Astrocyte of the cerebellum (primary cell): ENCODE measurements around the gene TENT4A.

ENCODE experiments used
- DNase-seq: peaks from one replicate; pipeline ENCODE4 v3.0.0-alpha.2; 2011; ENCODE audit warnings: low read depth
- H3K4me3 ChIP-seq: 2 replicates; pipeline ENCODE4 v1.5.1; 2011; ENCODE audit warnings: mild to moderate bottlenecking, low read depth, low read length, moderate library complexity
- in situ Hi-C: cut with HindIII; loops from 2 replicates; pipeline ENCODE4 v1.10.0; 2017; ENCODE audit warnings: low sequenced_read_pairs
- TF ChIP-seq, protein P1 (sequence below): IDR thresholded peaks from 2 replicates; pipeline ENCODE4 v1.5.1; 2012; ENCODE audit warnings: low read length, low read depth, moderate library complexity, mild to moderate bottlenecking; ENCODE audit errors: missing control alignments

The TENT4A gene

DNA sequence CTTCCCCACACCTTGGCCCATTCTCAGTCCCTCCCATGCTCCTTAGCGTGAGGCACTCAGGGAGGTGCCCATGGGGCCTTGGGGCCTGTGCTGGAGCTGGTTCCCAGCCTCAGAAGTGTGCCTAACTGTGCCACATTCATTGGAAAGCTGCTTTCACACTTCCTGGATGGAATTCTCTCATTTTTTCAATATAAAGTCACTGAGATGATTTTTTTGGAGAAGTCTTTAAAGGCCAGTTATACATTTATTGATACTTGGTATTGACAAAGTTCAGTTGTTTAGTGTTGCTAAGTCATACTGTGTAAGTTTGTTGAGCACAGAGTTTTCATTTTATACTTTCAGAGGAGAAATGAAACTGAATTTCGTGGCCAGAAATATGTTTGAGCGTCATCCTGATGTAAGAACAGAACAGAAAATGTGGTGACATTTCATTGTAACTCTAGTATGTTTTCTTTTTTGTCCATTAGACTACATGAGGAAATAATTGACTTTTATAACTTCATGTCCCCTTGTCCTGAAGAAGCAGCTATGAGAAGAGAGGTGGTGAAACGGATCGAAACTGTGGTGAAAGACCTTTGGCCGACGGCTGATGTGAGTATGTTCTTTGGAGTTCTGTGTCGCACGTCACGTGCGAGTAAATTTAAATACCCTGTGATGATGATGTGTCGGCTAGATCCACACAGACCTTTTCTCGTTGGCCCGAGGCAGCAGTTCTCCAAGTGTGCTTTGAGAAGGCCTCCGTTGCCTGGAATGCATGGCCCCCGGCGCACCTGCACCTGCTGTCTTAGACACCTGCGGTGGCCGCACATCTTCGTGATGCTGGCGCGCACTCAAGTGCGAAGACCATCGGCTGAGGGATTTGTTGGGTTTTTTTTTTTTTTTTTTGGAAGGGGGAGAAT lies 24.1 kb downstream of the TENT4A start:
- no peak for DNase-seq
- TF ChIP-seq, protein P1, sequence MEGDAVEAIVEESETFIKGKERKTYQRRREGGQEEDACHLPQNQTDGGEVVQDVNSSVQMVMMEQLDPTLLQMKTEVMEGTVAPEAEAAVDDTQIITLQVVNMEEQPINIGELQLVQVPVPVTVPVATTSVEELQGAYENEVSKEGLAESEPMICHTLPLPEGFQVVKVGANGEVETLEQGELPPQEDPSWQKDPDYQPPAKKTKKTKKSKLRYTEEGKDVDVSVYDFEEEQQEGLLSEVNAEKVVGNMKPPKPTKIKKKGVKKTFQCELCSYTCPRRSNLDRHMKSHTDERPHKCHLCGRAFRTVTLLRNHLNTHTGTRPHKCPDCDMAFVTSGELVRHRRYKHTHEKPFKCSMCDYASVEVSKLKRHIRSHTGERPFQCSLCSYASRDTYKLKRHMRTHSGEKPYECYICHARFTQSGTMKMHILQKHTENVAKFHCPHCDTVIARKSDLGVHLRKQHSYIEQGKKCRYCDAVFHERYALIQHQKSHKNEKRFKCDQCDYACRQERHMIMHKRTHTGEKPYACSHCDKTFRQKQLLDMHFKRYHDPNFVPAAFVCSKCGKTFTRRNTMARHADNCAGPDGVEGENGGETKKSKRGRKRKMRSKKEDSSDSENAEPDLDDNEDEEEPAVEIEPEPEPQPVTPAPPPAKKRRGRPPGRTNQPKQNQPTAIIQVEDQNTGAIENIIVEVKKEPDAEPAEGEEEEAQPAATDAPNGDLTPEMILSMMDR = no peak
- in situ Hi-C loops = loop anchor here (25.0 kb wide), 1 partner anchor 1250 kb away; no protein-coding TSS in a partner anchor

DNA sequence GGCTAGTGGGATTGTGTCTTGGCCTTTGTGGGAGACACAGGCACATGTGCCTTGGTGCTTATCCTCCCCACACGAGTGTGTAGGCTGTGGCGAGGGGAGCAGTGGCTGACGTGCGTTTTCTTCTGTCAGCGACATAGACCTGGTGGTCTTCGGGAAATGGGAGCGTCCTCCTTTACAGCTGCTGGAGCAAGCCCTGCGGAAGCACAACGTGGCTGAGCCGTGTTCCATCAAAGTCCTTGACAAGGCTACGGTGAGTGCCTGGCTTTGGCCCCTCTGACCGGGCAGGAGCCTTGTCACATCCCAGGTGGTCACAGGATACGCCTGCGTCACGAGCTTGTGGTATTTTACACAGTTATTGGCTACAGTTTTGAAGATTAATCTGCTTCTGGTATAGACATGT lies 26.4 kb downstream of the TENT4A start:
- TF ChIP-seq, protein P1 = no peak
- no peak for DNase-seq
- in situ Hi-C loops = loop anchor here (25.0 kb wide), 1 partner anchor 1252 kb away; no protein-coding TSS in a partner anchor
- no peak overlapping the region for H3K4me3 ChIP-seq

More for the DNA sequence above, 24.1 kb downstream of the TENT4A start:
- no peak overlapping the region for H3K4me3 ChIP-seq

DNA sequence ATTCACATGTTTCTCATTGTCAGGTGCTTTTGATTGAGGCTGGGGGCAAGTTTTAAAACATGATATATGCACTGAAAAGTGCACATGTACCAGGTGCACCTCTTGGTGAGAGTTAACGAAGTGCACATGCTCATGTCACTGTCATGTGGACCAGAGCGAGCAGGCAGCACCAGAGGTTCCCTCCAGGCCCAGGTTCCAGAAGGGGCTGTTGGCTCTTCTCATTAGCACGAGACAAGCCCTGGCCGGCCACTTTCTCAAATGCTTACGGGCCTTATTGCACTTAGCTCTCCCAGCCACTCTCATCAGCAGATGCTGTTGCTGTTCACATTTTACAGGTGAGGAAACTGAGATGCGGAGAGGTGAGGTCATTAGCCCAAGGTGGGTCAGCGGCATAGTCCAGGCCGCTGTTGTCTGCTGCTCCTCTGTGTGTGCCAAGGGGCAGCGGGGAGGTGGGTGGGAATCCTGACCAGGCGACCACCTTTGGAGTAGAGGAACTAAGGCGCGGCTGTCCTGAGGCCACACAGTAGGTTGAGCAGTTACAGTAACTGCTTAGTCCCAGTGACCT lies 27.4 kb downstream of the TENT4A start:
- TF ChIP-seq, protein P1 = no peak
- no peak overlapping the region for H3K4me3 ChIP-seq
- in situ Hi-C loops = loop anchor here (25.0 kb wide), 1 partner anchor 1253 kb away; no protein-coding TSS in a partner anchor
- no peak for DNase-seq

DNA sequence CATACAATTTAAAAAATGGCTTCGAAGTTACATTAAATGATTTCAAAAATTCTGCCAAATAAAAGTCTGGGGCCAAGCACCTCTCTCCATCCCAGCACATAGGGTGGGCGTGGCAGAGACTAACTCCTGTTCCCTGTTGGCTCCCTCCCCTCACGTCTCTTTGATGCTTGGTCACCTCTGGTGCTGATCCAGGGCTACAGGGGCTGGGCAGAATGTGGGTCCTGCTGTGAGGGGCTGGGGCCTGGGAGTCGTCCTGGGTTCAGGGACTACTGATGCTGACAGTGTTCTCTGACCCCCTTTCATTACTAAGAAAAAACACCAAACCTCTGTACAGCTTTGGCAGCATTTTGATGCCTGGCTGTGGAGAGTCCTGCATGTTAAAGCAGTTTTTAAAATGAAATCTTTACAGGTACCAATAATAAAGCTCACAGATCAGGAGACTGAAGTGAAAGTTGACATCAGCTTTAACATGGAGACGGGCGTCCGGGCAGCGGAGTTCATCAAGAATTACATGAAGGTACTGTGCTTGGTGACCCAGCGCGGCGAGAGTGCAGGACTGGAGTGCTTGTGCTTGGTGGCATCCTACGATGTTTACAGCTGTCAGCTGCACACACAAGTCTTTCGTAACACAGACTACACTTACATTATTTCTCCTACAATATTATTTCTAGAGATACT lies 29.0 kb downstream of the TENT4A start:
- no peak overlapping the region for H3K4me3 ChIP-seq
- TF ChIP-seq, protein P1 = no peak
- in situ Hi-C loops = loop anchor here (25.0 kb wide), 1 partner anchor 1255 kb away; no protein-coding TSS in a partner anchor

DNA sequence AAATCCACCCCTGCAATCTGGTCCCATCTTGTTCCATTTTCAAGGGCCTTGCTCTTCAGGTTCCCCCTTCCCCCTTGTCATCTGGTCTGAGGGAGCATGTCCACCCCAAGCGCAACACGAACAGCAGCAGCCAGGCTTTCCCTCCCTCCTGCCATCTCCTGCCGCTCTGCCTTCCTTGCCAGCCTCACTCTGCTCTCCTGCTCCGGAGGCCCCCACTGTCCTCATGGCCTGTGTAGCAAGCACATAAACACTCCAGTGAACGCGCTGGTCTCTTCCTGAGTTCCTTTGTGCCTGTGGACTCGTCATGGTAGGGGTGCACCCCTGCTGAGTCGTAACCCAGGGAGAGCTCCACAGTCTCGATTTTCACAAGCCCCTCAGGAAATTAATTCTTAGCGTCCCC lies 29.9 kb downstream of the TENT4A start:
- in situ Hi-C loops = loop anchor here (25.0 kb wide), 1 partner anchor 1256 kb away; no protein-coding TSS in a partner anchor
- no peak overlapping the region for H3K4me3 ChIP-seq
- TF ChIP-seq, protein P1 = no peak
- DNase-seq = no peak

More for the DNA sequence above, 29.0 kb downstream of the TENT4A start:
- DNase-seq = no peak
